Raji (cell line): ENCODE results near the gene CLCN4.

Source experiments
- POLR2A ChIP-seq: IDR thresholded peaks from 2 replicates; pipeline ENCODE4 v1.6.1; 2011; ENCODE audit warnings: low read depth, low read length, control low read depth; ENCODE audit not compliant: insufficient read depth

CLCN4 gene

GRCh38 chrX:10189317-10190268, 32.8 kb downstream of the CLCN4 start:
- no peak for TF ChIP-seq POLR2A

GRCh38 chrX:10190367-10190766, 33.6 kb downstream of the CLCN4 start:
- TF ChIP-seq POLR2A = no peak

- no peak for TF ChIP-seq POLR2A
Observed at GRCh38 chrX:10193587-10193986, 36.8 kb downstream of the CLCN4 start.

- TF ChIP-seq POLR2A = no peak
Observed at GRCh38 chrX:10195425-10195824, 38.6 kb downstream of the CLCN4 start.

GRCh38 chrX:10195947-10196346, 39.2 kb downstream of the CLCN4 start:
- TF ChIP-seq POLR2A = no peak

- TF ChIP-seq POLR2A = no peak
Observed at GRCh38 chrX:10197279-10198210, 40.8 kb downstream of the CLCN4 start.

GRCh38 chrX:10198254-10198653, 41.5 kb downstream of the CLCN4 start:
- no peak for TF ChIP-seq POLR2A

- TF ChIP-seq POLR2A = no peak
Observed at GRCh38 chrX:10199212-10199611, 42.4 kb downstream of the CLCN4 start.

GRCh38 chrX:10203617-10204016, 46.8 kb downstream of the CLCN4 start:
- no peak for TF ChIP-seq POLR2A

GRCh38 chrX:10206317-10206716, 49.5 kb downstream of the CLCN4 start:
- no peak for TF ChIP-seq POLR2A

- no peak for TF ChIP-seq POLR2A
Observed at GRCh38 chrX:10208281-10208856, 51.6 kb downstream of the CLCN4 start.

GRCh38 chrX:10208953-10209352, 52.2 kb downstream of the CLCN4 start:
- TF ChIP-seq POLR2A = no peak

- TF ChIP-seq POLR2A = no peak
Observed at GRCh38 chrX:10212395-10212794, 55.6 kb downstream of the CLCN4 start.

- no peak for TF ChIP-seq POLR2A
Observed at GRCh38 chrX:10213716-10214115, 56.9 kb downstream of the CLCN4 start.

- TF ChIP-seq POLR2A = no peak
Observed at GRCh38 chrX:10216208-10216607, 59.4 kb downstream of the CLCN4 start.
